H9 (cell line): ENCODE data around the gene MKRN3. TPM values are rescaled to one million over a fixed set of nuclear protein-coding genes. Genes with fewer than 3 reads are reported as not detected.

Experiments
- DNase-seq: peaks from one replicate; pipeline ENCODE4 v3.0.0-alpha.2; 2017
- H2AFZ ChIP-seq: one replicate; pipeline ENCODE4 v1.6.1; 2013; ENCODE audit warnings: mild to moderate bottlenecking, low read length, control low read depth, moderate library complexity
- H2AK5ac ChIP-seq: 2 replicates; pipeline ENCODE4 v1.6.1; 2013; ENCODE audit warnings: low read length, control low read depth, mixed read lengths; ENCODE audit not compliant: insufficient read length
- H2BK120ac ChIP-seq: one replicate; pipeline ENCODE4 v1.6.1; 2013; ENCODE audit warnings: low read depth, mild to moderate bottlenecking, low read length, control low read depth, inconsistent platforms; ENCODE audit not compliant: poor library complexity, severe bottlenecking
- H2BK12ac ChIP-seq: 2 replicates; pipeline ENCODE4 v1.6.1; 2013; ENCODE audit warnings: low read length, control low read depth, mixed read lengths, low read depth; ENCODE audit not compliant: insufficient read length
- H2BK15ac ChIP-seq: 2 replicates; pipeline ENCODE4 v1.6.1; 2013; ENCODE audit warnings: low read depth, low read length, control low read depth
- H2BK20ac ChIP-seq: one replicate; pipeline ENCODE4 v1.6.1; 2013; ENCODE audit warnings: low read depth, mild to moderate bottlenecking, low read length, control low read depth, inconsistent platforms; ENCODE audit not compliant: poor library complexity, severe bottlenecking
- H2BK5ac ChIP-seq: 2 replicates; pipeline ENCODE4 v1.6.1; 2013; ENCODE audit warnings: low read length, control low read depth, mixed read lengths; ENCODE audit not compliant: insufficient read length
- H3K14ac ChIP-seq: 2 replicates; pipeline ENCODE4 v1.6.1; 2013; ENCODE audit warnings: low read length, control low read depth; ENCODE audit not compliant: insufficient read depth
- H3K18ac ChIP-seq: 2 replicates; pipeline ENCODE4 v1.6.1; 2013; ENCODE audit warnings: low read depth, mild to moderate bottlenecking, mixed read lengths, low read length, control low read depth; ENCODE audit not compliant: insufficient read length
- H3K23ac ChIP-seq: 2 replicates; pipeline ENCODE4 v1.6.1; 2013; ENCODE audit warnings: low read length, control low read depth, mixed read lengths, low read depth; ENCODE audit not compliant: insufficient read length
- H3K23me2 ChIP-seq: 2 replicates; pipeline ENCODE4 v1.6.1; 2013; ENCODE audit warnings: low read depth, mild to moderate bottlenecking, mixed read lengths, low read length, control low read depth; ENCODE audit not compliant: insufficient read length, poor library complexity, severe bottlenecking
- H3K27ac ChIP-seq: 2 replicates; pipeline ENCODE4 v1.5.1; 2013; ENCODE audit warnings: low read length, control low read depth, mixed read lengths, low read depth; ENCODE audit not compliant: insufficient read length
- H3K27me3 ChIP-seq: 2 replicates; pipeline ENCODE4 v1.6.1; 2013; ENCODE audit warnings: low read length, control low read depth, inconsistent platforms; ENCODE audit not compliant: insufficient read depth
- H3K4ac ChIP-seq: 2 replicates; pipeline ENCODE4 v1.6.1; 2013; ENCODE audit warnings: low read depth, mild to moderate bottlenecking, control low read depth, inconsistent platforms, low read length, moderate library complexity
- H3K4me1 ChIP-seq: 2 replicates; pipeline ENCODE4 v1.6.1; 2013; ENCODE audit warnings: low read length, control low read depth, inconsistent platforms; ENCODE audit not compliant: insufficient read depth
- H3K4me2 ChIP-seq: 2 replicates; pipeline ENCODE4 v1.6.1; 2013; ENCODE audit warnings: low read length, control low read depth, mixed read lengths; ENCODE audit not compliant: insufficient read length, insufficient read depth
- H3K56ac ChIP-seq: 2 replicates; pipeline ENCODE4 v1.6.1; 2013; ENCODE audit warnings: low read depth, mild to moderate bottlenecking, mixed read lengths, low read length, control low read depth; ENCODE audit not compliant: insufficient read length
- H3K79me1 ChIP-seq: 2 replicates; pipeline ENCODE4 v1.6.1; 2013; ENCODE audit warnings: low read depth, mild to moderate bottlenecking, moderate library complexity, low read length, control low read depth, inconsistent platforms; ENCODE audit not compliant: insufficient read depth, poor library complexity, severe bottlenecking
- H3K79me2 ChIP-seq: 2 replicates; pipeline ENCODE4 v1.6.1; 2013; ENCODE audit warnings: low read length, control low read depth, inconsistent platforms; ENCODE audit not compliant: insufficient read depth
- H3K9ac ChIP-seq: 2 replicates; pipeline ENCODE4 v1.6.1; 2013; ENCODE audit warnings: low read length, control low read depth, mixed read lengths; ENCODE audit not compliant: insufficient read length; ENCODE audit errors: extremely low read depth
- H3K9me3 ChIP-seq: one replicate; pipeline ENCODE4 v1.6.1; 2013; ENCODE audit warnings: low read depth, low read length, inconsistent platforms; ENCODE audit not compliant: control insufficient read depth
- H3T11ph ChIP-seq: one replicate; pipeline ENCODE4 v1.6.1; 2013; ENCODE audit warnings: mild to moderate bottlenecking, low read length, control low read depth, inconsistent platforms
- H4K20me1 ChIP-seq: one replicate; pipeline ENCODE4 v1.6.1; 2013; ENCODE audit not compliant: control insufficient read depth, insufficient read length, insufficient read depth
- H4K5ac ChIP-seq: 2 replicates; pipeline ENCODE4 v1.6.1; 2013; ENCODE audit warnings: low read depth, mild to moderate bottlenecking, mixed read lengths, low read length, control low read depth; ENCODE audit not compliant: insufficient read length
- H4K8ac ChIP-seq: replicated peaks from 2 replicates; pipeline ENCODE4 v1.6.1; 2013; ENCODE audit warnings: low read length, control low read depth, mixed read lengths, low read depth; ENCODE audit not compliant: insufficient read length
- H4K91ac ChIP-seq: 2 replicates; pipeline ENCODE4 v1.6.1; 2013; ENCODE audit warnings: low read depth, mild to moderate bottlenecking, moderate library complexity, mixed read lengths, low read length, control low read depth; ENCODE audit not compliant: insufficient read length
- H3K27ac Mint-ChIP-seq, 3 experiments: 2 replicates in 2 of 3; 3 replicates in 1 of 3; pipeline ENCODE4 v1.8.0; 2020 to 2021; ENCODE audit warnings: mixed read lengths in 3 of 3, mild to moderate bottlenecking in 1 of 3, moderate library complexity in 1 of 3
- H3K27me3 Mint-ChIP-seq: 2 replicates; pipeline ENCODE4 v1.8.0; 2021; ENCODE audit warnings: low read depth, mild to moderate bottlenecking, moderate library complexity, mixed read lengths
- H3K36me3 Mint-ChIP-seq, 3 experiments: 2 replicates in 2 of 3; 3 replicates in 1 of 3; pipeline ENCODE4 v1.8.0; 2020 to 2021; ENCODE audit warnings: low read depth in 3 of 3, mixed read lengths in 3 of 3; ENCODE audit not compliant: insufficient read depth in 1 of 3
- H3K4me1 Mint-ChIP-seq, 2 experiments: 2 replicates each; pipeline ENCODE4 v1.8.0; 2020; ENCODE audit warnings: mixed read lengths in 2 of 2
- H3K4me3 Mint-ChIP-seq, 2 experiments: 2 replicates in 1 of 2; 3 replicates in 1 of 2; pipeline ENCODE4 v1.8.0; 2020 to 2021; ENCODE audit warnings: mild to moderate bottlenecking in 2 of 2, mixed read lengths in 2 of 2, moderate library complexity in 1 of 2
- H3K9me3 Mint-ChIP-seq, 2 experiments: 2 replicates in 1 of 2; 3 replicates in 1 of 2; pipeline ENCODE4 v1.8.0; 2020; ENCODE audit warnings: mild to moderate bottlenecking in 2 of 2, mixed read lengths in 2 of 2, moderate library complexity in 1 of 2
- CTCF ChIP-seq: fragments of 200-600 bp; sonication (generic); conservative IDR thresholded peaks from 3 replicates; pipeline ENCODE4 v1.8.0; 2021; ENCODE audit warnings: antibody characterized with exemption, mild to moderate bottlenecking
- WGBS: extraction: QIAGEN DNeasy Blood & Tissue Kit; methylation state at CpG from one replicate; pipeline ENCODE4 v1.1.7; 2013; ENCODE audit warnings: missing lambda C conversion rate, low lambda C conversion rate, mixed read lengths; ENCODE audit not compliant: insufficient read length; ENCODE audit errors: extremely low coverage; 5-methylcytosine and 5-hydroxymethylcytosine counted together
- total RNA-seq: library from RNA; stranded (reverse); gene quantifications from 2 replicates; pipeline ENCODE4 v1.2.1, GENCODE V29; 2021

Gene MKRN3
- total RNA-seq, 1 experiment from 2014 or later = not detected

DNA sequence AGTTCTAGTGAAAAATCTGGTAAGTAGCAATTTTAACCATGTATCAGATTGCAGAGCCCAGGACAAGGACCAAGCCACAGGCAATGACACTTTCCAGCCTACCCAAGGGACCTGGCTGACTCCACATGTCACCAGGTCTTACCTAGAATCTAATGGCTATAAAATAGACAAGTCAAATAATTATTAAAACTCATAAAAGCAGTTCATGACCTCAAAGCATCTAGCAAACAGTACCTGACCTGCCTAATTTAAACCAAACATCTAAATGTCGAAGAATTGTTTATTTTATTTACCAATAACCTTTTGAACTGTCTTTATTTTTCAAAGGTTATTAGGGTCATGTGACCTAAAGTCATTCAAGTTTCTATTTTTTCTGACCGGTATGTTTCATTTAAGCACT, 35.6 kb upstream of the MKRN3 start:
- Histone ChIP-seq H3T11ph (no peak overlapping the region), H4K20me1 (no peaks in the 10 kb centered on the region), H3K9me3 (peaks cover 41% of the 10 kb centered on the region), H3K4me2 (no peak overlapping the region), H3K23ac (no peak overlapping the region), H2BK5ac (no peak overlapping the region), H4K91ac (no peak overlapping the region), H2AK5ac (no peak overlapping the region), H3K79me1 (no peaks in the 10 kb centered on the region), H3K18ac (no peak overlapping the region), H2AFZ (no peak overlapping the region), H3K4ac (no peak overlapping the region), H2BK20ac (no peak overlapping the region), H3K27me3 (no peaks in the 10 kb centered on the region), H3K14ac (no peak overlapping the region), H3K27ac (no peak overlapping the region), H3K56ac (no peak overlapping the region), H2BK120ac (no peak overlapping the region), H4K5ac (no peak overlapping the region), H3K9ac (no peak overlapping the region), H4K8ac (no peak overlapping the region), H3K4me1 (no peaks in the 10 kb centered on the region), H3K23me2 (no peaks in the 10 kb centered on the region), H3K79me2 (no peaks in the 10 kb centered on the region), H2BK12ac (no peak overlapping the region), H2BK15ac (no peak overlapping the region)
- H3K36me3 Mint-ChIP-seq = peaks cover 0 to 4% (median 0%) of the 10 kb centered on the region in 3 experiments; a peak in 4 of 7 replicates
- no peak for DNase-seq
- H3K4me1 Mint-ChIP-seq = no peaks in the 10 kb centered on the region
- no peak overlapping the region for H3K27ac Mint-ChIP-seq
- no peaks in the 10 kb centered on the region; the same call in 1 of the 2 replicates for H3K27me3 Mint-ChIP-seq
- H3K4me3 Mint-ChIP-seq = no peak overlapping the region
- no CpG with 5 or more reads among the region's 2 CpGs for WGBS
- TF ChIP-seq CTCF = no peak
- H3K9me3 Mint-ChIP-seq = peaks cover 53 to 62% of the 10 kb centered on the region in 2 experiments
